IMR-90 (cell line): Measurements from ENCODE around the gene OPCML. TPM values are rescaled to one million over a fixed set of nuclear protein-coding genes. Genes with fewer than 3 reads are reported as not detected.

Source experiments
- ATAC-seq: fragments of 200-7000 bp; cut with Tn5 transposase; 2 replicates; pipeline ENCODE4 v1.9.1; 2020; ENCODE audit warnings: low read depth, mild to moderate bottlenecking, moderate library complexity
- BruUV-seq: library from RNA; stranded (reverse); fragments of 400-500 nt; replicated peaks from 2 replicates; lab custom pipeline; 2021; lab: Mats Ljungman, UMichigan
- CTCF ChIA-PET: fragments of 300-600 bp; formaldehyde crosslinking; extraction: SDS; loops from one replicate; lab custom pipeline; 2021; ENCODE audit warnings: antibody characterized with exemption; lab: Yijun Ruan, JAX
- POLR2A ChIA-PET: fragments of 300-600 bp; sonication (Branson Sonifier 250); formaldehyde crosslinking; loops from one replicate; lab custom pipeline; 2022; ENCODE audit warnings: antibody characterized with exemption; ENCODE audit not compliant: unreplicated experiment; lab: Charles Lee
- DNase-seq: peaks from one replicate; pipeline ENCODE4 v3.0.0; 2013
- H2AFZ ChIP-seq: replicated peaks from 2 replicates; pipeline ENCODE3; 2013; ENCODE audit warnings: low read length, mild to moderate bottlenecking; ENCODE audit not compliant: poor library complexity
- H2AK5ac ChIP-seq: 2 replicates; pipeline ENCODE4 v1.6.1; 2013; ENCODE audit warnings: low read depth, low read length, inconsistent platforms
- H2AK9ac ChIP-seq: replicated peaks from 2 replicates; pipeline ENCODE3; 2013; ENCODE audit warnings: mild to moderate bottlenecking, low read depth, low read length, moderate library complexity; ENCODE audit not compliant: poor library complexity
- H2BK120ac ChIP-seq: 2 replicates; pipeline ENCODE4 v1.6.1; 2013; ENCODE audit warnings: low read depth, low read length, inconsistent platforms
- H2BK15ac ChIP-seq: 3 replicates; pipeline ENCODE4 v1.6.1; 2013; ENCODE audit warnings: low read depth, low read length, inconsistent platforms
- H2BK20ac ChIP-seq: 2 replicates; pipeline ENCODE4 v1.6.1; 2013; ENCODE audit warnings: low read depth, mild to moderate bottlenecking, inconsistent platforms, low read length, moderate library complexity
- H2BK5ac ChIP-seq: 2 replicates; pipeline ENCODE4 v1.6.1; 2013; ENCODE audit warnings: mild to moderate bottlenecking, low read depth, low read length, inconsistent platforms; ENCODE audit not compliant: poor library complexity, severe bottlenecking
- H3K14ac ChIP-seq: replicated peaks from 2 replicates; pipeline ENCODE4 v1.6.1; 2013; ENCODE audit warnings: low read depth, low read length, inconsistent platforms
- H3K18ac ChIP-seq: 2 replicates; pipeline ENCODE4 v1.6.1; 2013; ENCODE audit warnings: low read depth, low read length, control low read depth
- H3K23ac ChIP-seq: 2 replicates; pipeline ENCODE4 v1.6.1; 2013; ENCODE audit warnings: low read depth, low read length, inconsistent platforms
- H3K27ac ChIP-seq: 2 replicates; pipeline ENCODE4 v1.5.1; 2013; ENCODE audit warnings: mild to moderate bottlenecking, control low read depth, low read length; ENCODE audit not compliant: insufficient read depth
- H3K27me3 ChIP-seq: 2 replicates; pipeline ENCODE4 v1.6.1; 2013; ENCODE audit warnings: low read length; ENCODE audit not compliant: control insufficient read depth, insufficient read depth
- H3K36me3 ChIP-seq: 2 replicates; pipeline ENCODE4 v1.6.1; 2013; ENCODE audit warnings: low read length, mixed read lengths; ENCODE audit not compliant: control insufficient read depth, insufficient read depth
- H3K4ac ChIP-seq: 2 replicates; pipeline ENCODE4 v1.6.1; 2013; ENCODE audit warnings: low read depth, low read length, inconsistent platforms
- H3K4me1 ChIP-seq: 2 replicates; pipeline ENCODE4 v1.6.1; 2013; ENCODE audit warnings: low read length, mixed read lengths; ENCODE audit not compliant: control insufficient read depth, insufficient read depth
- H3K4me2 ChIP-seq: 2 replicates; pipeline ENCODE4 v1.6.1; 2013; ENCODE audit warnings: low read depth, mild to moderate bottlenecking, control low read depth, low read length, moderate library complexity
- H3K4me3 ChIP-seq: 2 replicates; pipeline ENCODE4 v1.5.1; 2013; ENCODE audit warnings: low read depth, mild to moderate bottlenecking, control low read depth, low read length, moderate library complexity; ENCODE audit not compliant: insufficient read depth
- H3K56ac ChIP-seq: 2 replicates; pipeline ENCODE4 v1.6.1; 2013; ENCODE audit warnings: low read length, inconsistent platforms; ENCODE audit not compliant: insufficient read depth; ENCODE audit errors: extremely low read depth
- H3K79me1 ChIP-seq, 2 experiments: 2 replicates each; pipeline ENCODE4 v1.6.1; 2013; ENCODE audit warnings: low read length in 2 of 2, inconsistent platforms in 1 of 2, low read depth in 1 of 2
- H3K9ac ChIP-seq: 2 replicates; pipeline ENCODE4 v1.6.1; 2013; ENCODE audit warnings: low read depth, low read length, control low read depth
- H3K9me1 ChIP-seq: 2 replicates; pipeline ENCODE4 v1.6.1; 2013; ENCODE audit warnings: low read length, inconsistent platforms; ENCODE audit not compliant: insufficient read depth
- H3K9me3 ChIP-seq: 2 replicates; pipeline ENCODE4 v1.6.1; 2013; ENCODE audit warnings: low read length; ENCODE audit not compliant: control insufficient read depth, insufficient read depth
- H4K20me1 ChIP-seq: 2 replicates; pipeline ENCODE4 v1.6.1; 2013; ENCODE audit warnings: low read length, inconsistent platforms; ENCODE audit not compliant: insufficient read depth
- H4K5ac ChIP-seq: 2 replicates; pipeline ENCODE4 v1.6.1; 2013; ENCODE audit warnings: mild to moderate bottlenecking, low read depth, low read length, control low read depth
- H4K8ac ChIP-seq, 2 experiments: 2 replicates each; pipeline ENCODE4 v1.6.1; 2013; ENCODE audit warnings: low read depth in 2 of 2, low read length in 2 of 2, control low read depth in 1 of 2, inconsistent platforms in 1 of 2
- H4K91ac ChIP-seq: 2 replicates; pipeline ENCODE4 v1.6.1; 2013; ENCODE audit warnings: low read depth, low read length, inconsistent platforms; ENCODE audit not compliant: insufficient read depth
- CEBPB ChIP-seq: IDR thresholded peaks from 2 replicates; pipeline ENCODE4 v1.6.1; 2012; ENCODE audit warnings: low read depth, low read length, improper control_type of control experiment
- CHD1 ChIP-seq: IDR thresholded peaks from 2 replicates; pipeline ENCODE4 v1.6.1; 2012; ENCODE audit warnings: low read depth, low read length, improper control_type of control experiment
- FOS ChIP-seq: fragments of 150-350 bp; IDR thresholded peaks from 2 replicates; pipeline ENCODE4 v1.6.1; 2016; ENCODE audit warnings: low read depth, low read length
- MAFK ChIP-seq: IDR thresholded peaks from 2 replicates; pipeline ENCODE4 v1.6.1; 2012; ENCODE audit warnings: low read depth, low read length, improper control_type of control experiment
- MAZ ChIP-seq: IDR thresholded peaks from 2 replicates; pipeline ENCODE4 v1.6.1; 2012; ENCODE audit warnings: low read depth, mild to moderate bottlenecking, low read length, improper control_type of control experiment, moderate library complexity, borderline replicate concordance
- MXI1 ChIP-seq: IDR thresholded peaks from 2 replicates; pipeline ENCODE4 v1.6.1; 2012; ENCODE audit warnings: low read depth, mild to moderate bottlenecking, low read length, moderate library complexity, borderline replicate concordance
- NFE2L2 ChIP-seq: fragments of 150-350 bp; IDR thresholded peaks from 2 replicates; pipeline ENCODE4 v1.6.1; 2016; ENCODE audit warnings: low read depth, mild to moderate bottlenecking, low read length
- POLR2A ChIP-seq: IDR thresholded peaks from 2 replicates; pipeline ENCODE4 v1.6.1; 2012; ENCODE audit warnings: mild to moderate bottlenecking, low read depth, low read length
- RAD21 ChIP-seq: IDR thresholded peaks from 2 replicates; pipeline ENCODE4 v1.6.1; 2012; ENCODE audit warnings: low read length, improper control_type of control experiment
- RCOR1 ChIP-seq: IDR thresholded peaks from 2 replicates; pipeline ENCODE4 v1.6.1; 2012; ENCODE audit warnings: mild to moderate bottlenecking, low read length, improper control_type of control experiment; ENCODE audit not compliant: insufficient replicate concordance
- USF2 ChIP-seq: fragments of 150-350 bp; IDR thresholded peaks from 2 replicates; pipeline ENCODE4 v1.6.1; 2017; ENCODE audit warnings: mild to moderate bottlenecking, antibody characterized with exemption, low read length, low read depth
- WGBS, 2 experiments: methylation state at CpG; one replicate each; pipeline versions ENCODE4 v1.1.5 to v1.1.7; 2013; ENCODE audit warnings: missing lambda C conversion rate in 2 of 2; ENCODE audit not compliant: insufficient read length in 1 of 2; ENCODE audit errors: extremely low coverage in 2 of 2; 5-methylcytosine and 5-hydroxymethylcytosine counted together
- dilution Hi-C: fragments of 300-500 bp; cut with HindIII; formaldehyde crosslinking; loops from one replicate; pipeline ENCODE4 v1.14.3; 2018; ENCODE audit warnings: low sequenced_read_pairs; ENCODE audit not compliant: unreplicated experiment
- in situ Hi-C: fragments of 300-500 bp; cut with MboI; formaldehyde crosslinking; loops from 3 replicates; pipeline ENCODE4 v1.14.3; 2019; ENCODE audit warnings: low sequenced_read_pairs, inconsistent platforms, mixed read lengths
- intact Hi-C: fragments of 100-400 bp; cut with micrococcal nuclease; formaldehyde crosslinking; loops from 2 replicates; pipeline ENCODE4 v1.10.0; 2022
- polyA plus RNA-seq, 3 experiments: library from polyadenylated mRNA; depleted of rRNA; stranded (reverse); fragments of >200 nt; gene quantifications; 2 replicates each; pipeline ENCODE4 v1.2.3, GENCODE V29; 2012; ENCODE audit warnings: low replicate concordance in 1 of 3
- total RNA-seq: library from RNA; depleted of rRNA; stranded (reverse); fragments of >200 nt; gene quantifications from 2 replicates; pipeline ENCODE4 v1.2.3, GENCODE V29; 2012
- TF ChIP-seq, protein P1 (sequence below): fragments of 150-350 bp; IDR thresholded peaks from 2 replicates; pipeline ENCODE4 v1.6.1; 2016; ENCODE audit warnings: low read depth, mild to moderate bottlenecking, low read length, moderate library complexity, borderline replicate concordance

OPCML gene
- total and polyA plus RNA-seq, 2 of the 4 experiments (the other 2 are of a cell fraction) = under 0.01 to 2.6 TPM

DNA sequence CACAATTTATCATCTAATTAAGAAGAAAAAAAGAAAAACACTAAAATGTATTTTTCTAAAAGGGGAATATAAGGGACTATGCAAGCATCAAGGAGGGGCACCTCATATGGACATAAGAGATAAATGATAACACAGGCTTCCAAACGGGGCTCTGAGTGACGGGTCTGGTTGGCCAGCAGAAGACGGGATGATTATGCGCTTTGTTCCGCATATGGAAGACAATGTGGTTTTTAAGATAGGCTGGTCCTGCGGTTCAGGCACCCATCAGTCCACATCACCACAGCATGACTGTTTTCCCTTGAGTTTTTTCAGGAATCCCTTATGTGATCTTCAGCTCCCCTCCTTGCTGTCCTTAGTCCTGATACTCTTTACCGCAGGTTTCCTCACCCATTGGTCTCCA, 404.6 kb downstream of the OPCML start:
- TF ChIP-seq MAFK (no peak), FOS (no peak), RCOR1 (no peak), RAD21 (no peak), POLR2A (no peak), USF2 (no peak), CEBPB (no peak), MXI1 (no peak), NFE2L2 (no peak), CHD1 (no peak), MAZ (no peak)
- TF ChIP-seq, protein P1, sequence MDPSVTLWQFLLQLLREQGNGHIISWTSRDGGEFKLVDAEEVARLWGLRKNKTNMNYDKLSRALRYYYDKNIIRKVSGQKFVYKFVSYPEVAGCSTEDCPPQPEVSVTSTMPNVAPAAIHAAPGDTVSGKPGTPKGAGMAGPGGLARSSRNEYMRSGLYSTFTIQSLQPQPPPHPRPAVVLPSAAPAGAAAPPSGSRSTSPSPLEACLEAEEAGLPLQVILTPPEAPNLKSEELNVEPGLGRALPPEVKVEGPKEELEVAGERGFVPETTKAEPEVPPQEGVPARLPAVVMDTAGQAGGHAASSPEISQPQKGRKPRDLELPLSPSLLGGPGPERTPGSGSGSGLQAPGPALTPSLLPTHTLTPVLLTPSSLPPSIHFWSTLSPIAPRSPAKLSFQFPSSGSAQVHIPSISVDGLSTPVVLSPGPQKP = no peak
- H3K4me3 ChIP-seq = no peak overlapping the region
- H3K18ac ChIP-seq = no peak overlapping the region
- no peak overlapping the region for H2BK5ac ChIP-seq
- intact Hi-C loops (no loop called here), dilution Hi-C loops (no loop called here), in situ Hi-C loops (no loop called here)
- no peak overlapping the region for H4K8ac ChIP-seq
- no peak overlapping the region for H4K5ac ChIP-seq
- no peak overlapping the region for H3K4ac ChIP-seq
- no peaks in the 10 kb centered on the region for H3K36me3 ChIP-seq
- H3K27me3 ChIP-seq = no peaks in the 10 kb centered on the region
- H3K56ac ChIP-seq = no peak overlapping the region
- no peak overlapping the region for H3K9ac ChIP-seq
- H2BK15ac ChIP-seq = no peak overlapping the region
- no CpG with 5 or more reads among the region's 7 CpGs for WGBS, 2 experiments
- H2BK20ac ChIP-seq = no peak overlapping the region
- no peak overlapping the region for H4K91ac ChIP-seq
- no peak overlapping the region for H3K4me2 ChIP-seq
- BruUV-seq = no TSS peak
- H3K14ac ChIP-seq = no peak overlapping the region
- H3K4me1 ChIP-seq = no peaks in the 10 kb centered on the region
- H4K20me1 ChIP-seq = no peaks in the 10 kb centered on the region
- no peaks in the 10 kb centered on the region for H3K79me1 ChIP-seq
- ChIA-PET CTCF (no interaction called here), POLR2A (no interaction called here)
- no peak overlapping the region for H2AK5ac ChIP-seq
- no peak overlapping the region for H3K27ac ChIP-seq
- peaks cover 13% of the 10 kb centered on the region for H3K9me3 ChIP-seq
- H3K9me1 ChIP-seq = no peaks in the 10 kb centered on the region
- ATAC-seq = no peak
- no peak for DNase-seq
- H3K23ac ChIP-seq = no peak overlapping the region
- H2BK120ac ChIP-seq = no peak overlapping the region
- no peak overlapping the region for H2AK9ac ChIP-seq
- no peak overlapping the region for H2AFZ ChIP-seq
